Skin of body (tissue), 2 donors: ENCODE results near the gene LARGE2. TPM values are rescaled to one million over a fixed set of nuclear protein-coding genes. Genes with fewer than 3 reads are reported as not detected.

Source experiments
- DNase-seq: peaks from one replicate; lab custom pipeline; 2025; lab: John Stamatoyannopoulos, UW
- total RNA-seq: library from RNA; depleted of rRNA; stranded (reverse); fragments of >200 nt; gene quantifications from one replicate; pipeline ENCODE4 v1.2.3, GENCODE V29; 2014

LARGE2 gene
- total RNA-seq, result 6.8 TPM

DNA sequence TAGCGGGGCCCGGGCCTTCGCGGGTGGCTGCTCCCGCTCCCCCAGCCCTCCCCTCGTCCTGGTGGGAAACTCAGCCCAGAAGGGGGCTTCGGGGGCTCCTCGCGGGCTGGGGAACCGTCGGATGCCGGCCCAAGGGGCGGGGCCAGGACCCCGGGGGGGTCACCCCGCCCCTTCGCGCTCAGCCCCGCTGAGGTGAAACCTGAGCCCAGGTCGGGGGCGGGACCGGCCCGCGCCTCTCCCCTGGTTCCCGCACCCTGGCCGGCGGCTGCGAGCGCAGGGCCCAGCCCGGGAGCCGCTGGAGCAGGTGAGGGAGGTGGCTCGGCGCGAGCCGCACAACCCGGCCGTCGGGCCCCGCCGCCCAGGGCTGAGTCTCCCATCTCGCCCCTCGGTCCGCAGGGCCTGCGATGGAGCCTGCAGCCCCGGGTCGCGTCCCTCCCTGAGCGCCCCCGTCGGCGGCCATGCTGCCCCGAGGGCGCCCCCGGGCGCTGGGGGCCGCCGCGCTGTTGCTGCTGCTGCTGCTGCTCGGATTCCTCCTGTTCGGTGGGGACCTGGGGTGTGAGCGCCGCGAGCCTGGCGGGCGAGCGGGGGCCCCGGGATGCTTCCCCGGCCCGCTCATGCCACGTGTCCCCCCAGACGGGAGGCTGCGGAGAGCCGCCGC is at the start of gene LARGE2:
Gene LARGE2, plus strand, starts transcription at position 232 of the 658 bp plus-strand sequence. Its CDS starts 227 bp downstream, at position 459.
- DNase-seq, result no peak

DNA sequence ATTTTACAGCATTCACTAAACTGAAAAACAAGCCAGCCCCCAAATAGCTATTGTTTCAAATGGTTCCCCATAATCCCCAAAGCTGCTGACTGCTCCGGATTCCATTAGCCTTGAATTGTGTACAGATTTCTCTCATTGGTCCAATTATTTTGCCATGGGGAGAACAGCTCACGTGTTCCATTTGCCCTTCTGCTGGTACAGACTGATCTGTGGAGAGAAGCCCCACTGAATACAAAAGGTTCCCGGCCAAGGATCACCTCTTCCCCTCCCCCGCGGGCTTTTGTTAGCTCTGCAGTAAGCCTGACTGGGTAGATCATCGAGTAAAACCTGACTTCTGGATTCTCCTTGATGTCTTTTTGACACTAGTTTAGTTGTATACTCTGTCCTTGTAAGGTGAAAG is 46.1 kb upstream of the LARGE2 start:
- DNase-seq, result no peak

DNA sequence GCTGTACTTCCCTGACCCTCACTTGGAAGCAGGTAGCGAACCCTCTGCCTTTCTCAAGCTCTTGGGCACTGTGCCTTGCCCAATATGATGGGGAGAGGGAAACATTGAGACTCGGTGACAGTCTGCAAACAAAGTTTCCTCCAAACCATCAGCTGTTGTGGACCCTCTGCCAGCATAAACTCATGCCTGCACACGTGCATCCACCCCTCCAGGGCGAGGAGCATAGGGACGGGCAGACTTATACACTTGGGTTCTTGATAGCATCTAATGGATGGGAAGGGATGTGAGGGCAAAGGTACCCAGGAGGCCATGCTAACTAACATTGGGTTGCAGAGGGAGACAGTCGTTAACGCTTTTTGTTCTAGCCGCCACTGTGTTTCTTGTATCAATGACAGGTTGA is 45.2 kb upstream of the LARGE2 start:
- no peak for DNase-seq

DNA sequence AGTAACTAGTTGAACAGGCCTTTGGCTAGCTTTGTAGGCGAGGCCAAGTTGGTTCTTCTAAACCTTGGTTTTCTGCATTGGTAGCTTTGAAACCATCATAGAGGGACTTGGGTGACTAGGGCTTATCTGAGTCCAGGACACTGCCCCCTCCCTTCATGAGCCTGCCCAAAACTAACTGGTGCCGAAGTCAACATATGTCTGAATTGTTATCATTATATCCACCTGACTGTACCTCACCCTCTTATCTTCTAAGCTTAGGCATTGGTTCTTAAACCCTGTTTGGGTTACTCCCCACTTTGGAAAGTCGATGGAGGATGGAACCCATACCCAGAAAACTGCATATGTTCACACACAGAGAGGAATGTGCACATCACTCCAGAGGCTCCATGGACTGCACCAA is 44.6 kb upstream of the LARGE2 start:
- DNase-seq, result no peak

DNA sequence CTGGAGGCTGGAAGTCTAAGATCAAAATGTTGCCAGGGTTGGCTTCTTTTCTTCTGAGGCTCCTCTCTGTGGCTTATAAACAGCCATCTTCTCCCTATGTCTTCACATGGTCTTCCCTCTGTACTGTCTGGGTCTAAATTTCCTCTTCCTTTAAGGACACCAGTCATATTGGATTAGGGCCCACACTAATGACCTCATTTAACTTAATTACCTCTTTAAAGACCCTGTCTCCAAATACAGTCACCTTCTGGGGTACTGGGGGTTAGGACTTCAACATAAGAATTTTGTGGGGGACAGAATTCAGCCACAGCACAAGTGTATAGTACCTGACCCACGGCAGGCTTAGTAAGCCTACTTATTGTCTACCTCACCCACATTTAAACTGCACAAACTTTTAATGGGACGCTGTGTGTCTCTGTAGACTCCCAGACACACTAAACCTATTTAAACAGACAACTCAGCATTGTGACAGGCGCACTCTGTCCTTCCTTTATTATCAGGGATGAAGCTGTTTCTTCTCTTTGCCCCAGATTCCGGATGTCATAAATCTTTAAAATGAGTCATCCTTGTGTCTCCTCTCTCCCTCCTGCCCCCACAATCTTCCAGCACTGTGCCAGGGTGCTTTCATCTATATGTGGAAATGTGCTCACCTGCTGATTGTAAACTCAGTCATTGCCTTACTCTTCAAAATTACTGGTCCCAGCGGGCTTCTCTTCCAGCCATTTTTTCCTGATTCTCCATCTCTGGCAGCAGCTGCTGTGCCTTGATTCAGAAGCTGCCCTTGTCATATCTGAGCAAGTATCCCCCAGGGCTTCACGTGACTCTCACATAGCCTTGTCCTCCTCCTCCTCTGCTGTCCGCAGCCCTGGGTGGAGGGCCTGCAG is 42.4 kb upstream of the LARGE2 start:
- no peak for DNase-seq

DNA sequence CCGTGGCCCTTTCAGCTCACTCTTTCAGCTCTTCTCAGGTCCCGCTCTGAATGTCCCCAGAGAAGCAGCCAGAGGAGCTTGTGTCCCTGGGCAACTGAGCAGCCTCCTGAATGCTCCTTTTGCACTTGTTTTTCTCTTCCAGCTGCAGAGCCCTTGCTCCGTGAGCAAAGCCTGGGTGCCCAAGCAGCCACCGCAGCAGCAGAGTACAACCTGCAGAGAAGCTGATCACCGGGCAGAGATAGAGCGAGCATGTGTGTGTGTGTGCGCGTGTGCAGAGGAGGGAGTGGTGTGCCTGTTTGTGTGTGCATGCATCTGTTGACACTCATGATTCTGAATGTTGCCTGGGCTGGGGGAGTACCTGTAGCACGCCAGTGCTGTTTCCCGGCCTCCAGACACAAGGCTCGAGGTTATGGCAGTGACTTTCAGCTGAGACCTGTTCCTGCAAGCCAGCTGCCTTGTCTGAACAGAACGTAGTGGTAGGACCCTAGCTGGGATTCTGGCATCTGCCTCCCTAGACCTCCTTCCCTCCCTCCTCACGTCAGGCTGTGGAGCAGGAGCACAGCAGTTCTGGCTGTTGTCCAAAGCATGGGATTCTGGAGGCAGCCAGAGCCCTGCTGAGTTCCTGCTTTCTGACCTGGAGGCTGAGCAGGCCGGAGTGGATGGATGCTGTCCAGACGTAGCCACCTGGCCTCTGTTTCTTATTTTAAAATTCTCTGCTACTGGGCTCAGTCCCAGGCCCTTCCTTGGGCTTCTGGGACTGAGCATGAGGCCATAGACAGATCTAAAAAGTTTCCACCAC is 41.5 kb upstream of the LARGE2 start:
- DNase-seq, result no peak

DNA sequence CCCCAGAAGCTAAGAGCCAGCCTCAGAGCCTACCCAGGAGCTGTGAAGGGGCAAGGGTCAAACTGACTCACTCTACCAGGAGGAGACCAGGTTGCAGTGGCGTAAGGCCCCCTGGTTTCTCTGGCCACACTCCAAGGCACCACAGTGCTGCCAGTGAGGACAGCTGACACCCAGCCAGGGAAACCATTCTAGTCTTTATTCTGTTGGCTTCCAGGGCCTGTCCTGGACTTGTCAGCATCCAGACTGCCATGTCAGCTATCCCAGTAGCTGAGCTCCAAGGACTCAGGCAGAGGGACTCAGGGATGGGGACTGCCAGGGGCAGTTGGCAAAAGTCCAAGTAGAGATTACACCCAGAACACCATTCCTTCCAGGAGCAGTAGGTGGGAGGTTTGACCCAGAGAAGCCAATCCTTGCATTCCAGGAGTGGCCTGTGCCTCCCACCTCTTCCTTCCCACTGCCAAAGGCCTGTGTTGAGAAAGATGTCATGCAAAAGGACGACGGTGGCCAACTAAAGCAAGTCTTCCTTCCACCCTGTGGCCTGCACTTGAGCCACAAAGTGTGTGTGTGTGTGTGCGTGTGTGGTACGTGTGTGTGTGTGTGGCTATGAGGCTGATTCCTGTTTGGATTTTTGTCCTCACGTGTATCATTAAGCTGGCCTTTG is 40.6 kb upstream of the LARGE2 start:
- DNase-seq, result no peak

DNA sequence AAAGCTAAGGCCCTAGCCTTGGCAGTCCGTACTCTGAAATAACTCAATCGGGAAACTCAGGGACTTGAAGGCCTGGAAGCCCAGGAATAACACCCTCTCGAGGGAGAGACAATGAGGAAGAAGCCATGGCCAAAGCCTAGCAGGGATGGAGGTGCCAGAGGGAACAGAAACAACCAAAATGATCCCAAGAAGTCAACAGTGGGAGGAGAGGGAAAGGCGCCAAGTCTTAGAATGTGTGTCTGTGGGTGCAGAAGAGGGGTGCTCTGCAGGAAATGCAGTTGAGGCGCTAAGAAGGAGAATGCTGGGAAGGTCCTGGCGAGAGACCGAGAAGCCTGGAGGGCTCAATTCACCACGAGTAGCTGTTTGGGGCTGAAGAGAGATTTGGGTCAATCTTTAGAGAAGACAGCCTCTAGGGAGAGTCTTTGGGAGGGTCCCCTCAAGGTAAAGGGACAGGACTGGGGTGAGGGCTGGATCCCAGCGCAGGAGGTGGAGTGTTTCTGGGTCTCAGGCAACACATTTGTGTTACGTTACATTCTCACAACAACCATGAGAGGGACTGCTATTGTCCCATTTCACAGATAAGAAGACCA is 37.8 kb upstream of the LARGE2 start:
- DNase-seq, result no peak

DNA sequence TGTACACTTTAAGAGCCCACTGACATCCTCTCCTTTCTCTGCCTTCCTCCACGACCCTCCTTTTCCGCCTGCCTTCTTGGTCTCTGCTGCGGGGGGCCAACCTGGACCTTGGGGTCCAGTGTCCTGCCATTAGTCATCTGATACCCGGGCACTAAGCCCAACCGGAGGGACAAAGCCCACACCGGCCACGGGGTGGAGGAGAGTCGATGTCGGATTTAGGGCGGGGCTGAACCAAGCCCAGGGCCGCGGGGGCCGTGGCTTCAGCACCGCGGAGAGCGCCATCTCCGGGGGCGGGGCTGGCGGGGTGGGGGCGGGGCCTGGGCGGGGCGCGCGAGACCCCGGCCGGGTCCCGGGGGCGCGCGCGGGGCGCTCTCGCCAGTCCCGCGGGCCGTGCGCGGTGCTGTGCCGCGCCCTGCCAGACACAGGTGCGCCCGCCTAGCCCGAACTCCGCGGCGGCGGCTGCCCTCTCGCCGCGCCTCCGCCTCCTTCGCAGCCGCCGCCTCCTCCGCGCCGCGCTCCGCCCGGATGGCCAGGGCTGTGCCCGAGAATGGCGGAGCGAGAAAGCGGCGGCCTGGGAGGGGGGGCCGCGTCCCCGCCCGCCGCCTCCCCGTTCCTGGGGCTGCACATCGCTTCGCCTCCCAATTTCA is 37.1 kb upstream of the LARGE2 start, which contains the start of gene MAPK8IP1:
Gene MAPK8IP1, plus strand, starts transcription at position 378 of the 647 bp plus-strand sequence. Its CDS starts 170 bp downstream, at position 548.
- DNase-seq, result no peak

DNA sequence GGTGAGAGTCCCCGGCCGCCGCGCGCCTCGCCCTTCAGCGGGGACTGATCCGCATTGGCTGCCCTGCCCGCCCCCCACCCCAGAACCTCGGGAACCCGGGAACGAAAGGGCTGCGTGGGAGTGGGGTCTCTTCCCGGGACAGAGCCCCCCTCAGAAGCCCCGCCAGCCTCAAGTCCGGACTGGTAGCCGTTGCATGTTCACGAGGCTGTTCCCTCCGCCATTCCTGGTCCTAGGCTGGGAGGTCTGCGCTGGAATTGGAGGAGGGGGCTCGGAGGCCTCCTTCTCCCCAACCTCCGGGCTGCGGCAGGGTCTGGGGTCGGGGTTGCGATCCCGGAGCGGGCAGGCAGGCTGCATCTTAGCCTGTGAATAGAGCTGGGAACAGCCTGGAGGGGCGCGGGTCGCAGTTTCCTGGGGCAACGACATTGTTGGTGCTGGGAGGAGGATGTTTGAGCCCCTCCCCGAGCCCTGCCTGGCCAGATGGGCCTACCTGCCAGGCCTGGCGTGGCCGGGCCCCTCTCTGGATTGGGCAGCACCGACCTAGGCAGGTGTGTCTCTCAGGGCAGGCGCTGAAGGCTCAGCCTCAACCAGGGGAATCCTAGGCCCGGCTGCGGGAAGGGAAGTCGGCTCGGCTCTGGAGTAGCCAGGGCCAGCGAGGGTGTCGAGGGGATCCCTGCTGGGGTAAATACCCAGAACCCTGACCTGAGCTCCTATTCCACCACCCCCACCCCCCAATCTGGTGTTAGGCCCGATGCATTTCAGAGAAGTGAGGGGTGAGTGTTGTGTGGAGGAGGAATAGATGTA is 36.3 kb upstream of the LARGE2 start:
- no peak for DNase-seq

DNA sequence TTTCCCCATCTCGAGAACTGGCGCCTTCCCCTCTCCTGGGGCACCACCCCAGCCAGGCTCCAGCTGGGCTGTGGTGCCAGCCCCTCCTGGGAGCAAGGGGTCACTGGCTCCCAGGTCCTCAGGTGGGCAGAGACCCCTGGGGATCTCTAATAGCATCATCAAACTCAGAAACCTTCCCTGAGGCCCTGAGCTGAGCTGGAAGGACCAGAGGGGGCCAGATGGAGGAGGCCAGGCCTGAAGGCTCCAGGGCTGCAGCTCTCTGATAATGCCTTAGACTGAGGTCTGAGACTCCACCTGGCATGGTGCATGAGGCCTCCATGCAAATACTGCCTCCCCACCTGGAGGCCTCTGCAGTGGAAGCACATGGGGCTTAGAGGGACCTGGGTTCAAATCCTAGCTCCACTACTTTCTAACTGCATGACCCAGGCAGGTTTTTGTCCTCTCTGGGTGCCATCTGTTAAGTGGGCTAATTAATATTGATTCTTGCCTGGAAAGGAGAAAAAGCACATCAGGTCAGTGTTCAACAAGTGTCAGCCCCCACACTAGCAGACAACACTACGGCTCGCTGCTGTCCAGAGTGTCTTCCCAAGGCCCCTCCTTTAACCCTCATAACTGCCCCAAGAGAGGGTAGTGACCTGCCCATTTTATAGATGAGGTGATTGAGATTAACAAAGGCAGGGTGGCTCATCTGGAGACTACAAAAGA is 35.5 kb upstream of the LARGE2 start:
- DNase-seq, result no peak

DNA sequence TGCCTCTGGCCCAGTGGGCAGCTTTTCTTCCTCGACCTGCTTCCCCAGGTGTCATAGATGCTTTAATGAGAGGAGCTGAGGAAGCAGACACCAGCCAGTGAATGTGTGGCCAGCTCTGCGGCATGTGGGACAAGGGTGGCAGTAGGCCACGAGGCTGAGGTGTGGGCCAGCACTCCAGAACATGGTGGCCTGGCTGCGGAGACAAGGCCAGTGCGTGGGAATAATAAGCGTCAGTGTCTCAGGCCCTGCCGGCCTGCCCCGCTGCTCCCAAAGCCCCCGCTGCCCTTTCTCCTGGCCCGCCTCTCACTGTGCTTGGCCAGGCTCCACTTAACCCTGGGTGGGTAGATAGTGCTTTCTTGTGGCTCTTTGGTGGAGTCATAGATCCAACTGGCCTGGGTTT is 34.9 kb upstream of the LARGE2 start:
- DNase-seq, result no peak

DNA sequence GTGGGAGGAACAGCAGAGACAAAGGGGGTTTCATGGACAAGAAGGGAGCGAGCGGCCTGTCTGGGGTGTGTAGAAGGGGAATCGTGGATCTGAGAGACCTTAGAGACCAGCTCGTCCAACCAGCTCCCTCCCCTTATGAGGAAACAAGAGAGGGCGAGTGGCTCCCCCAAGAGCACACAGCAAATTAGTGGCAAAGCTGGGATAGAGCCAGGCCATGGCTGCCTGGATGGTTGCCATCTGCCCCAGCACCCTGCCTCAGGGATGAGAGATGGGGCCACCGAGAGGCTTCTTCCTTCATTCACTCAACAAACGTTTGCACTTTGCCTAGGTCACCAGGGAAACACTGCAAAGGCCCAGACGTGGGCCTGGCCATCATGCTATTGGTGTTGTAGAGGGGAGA is 32.9 kb upstream of the LARGE2 start:
- DNase-seq, result no peak

DNA sequence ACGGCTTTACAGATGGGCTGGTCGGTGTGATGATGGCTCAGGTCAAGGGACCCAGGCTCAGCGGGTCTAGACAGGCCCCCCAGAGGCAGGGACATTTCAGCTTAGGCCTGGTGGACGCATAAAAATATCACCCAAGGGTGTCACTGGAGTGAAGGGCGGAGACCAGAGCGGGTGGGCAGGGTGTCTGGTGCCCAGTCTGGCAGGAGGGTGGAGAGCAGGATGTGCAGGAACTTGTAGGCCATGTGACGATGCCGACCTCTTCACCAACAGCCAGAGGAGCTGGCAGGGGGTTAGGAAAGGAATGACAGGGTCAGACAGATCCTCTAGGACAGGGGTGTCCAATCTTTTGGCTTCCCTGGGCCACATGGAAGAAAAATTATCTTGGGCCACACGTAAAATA is 32.5 kb upstream of the LARGE2 start:
- DNase-seq, result no peak

DNA sequence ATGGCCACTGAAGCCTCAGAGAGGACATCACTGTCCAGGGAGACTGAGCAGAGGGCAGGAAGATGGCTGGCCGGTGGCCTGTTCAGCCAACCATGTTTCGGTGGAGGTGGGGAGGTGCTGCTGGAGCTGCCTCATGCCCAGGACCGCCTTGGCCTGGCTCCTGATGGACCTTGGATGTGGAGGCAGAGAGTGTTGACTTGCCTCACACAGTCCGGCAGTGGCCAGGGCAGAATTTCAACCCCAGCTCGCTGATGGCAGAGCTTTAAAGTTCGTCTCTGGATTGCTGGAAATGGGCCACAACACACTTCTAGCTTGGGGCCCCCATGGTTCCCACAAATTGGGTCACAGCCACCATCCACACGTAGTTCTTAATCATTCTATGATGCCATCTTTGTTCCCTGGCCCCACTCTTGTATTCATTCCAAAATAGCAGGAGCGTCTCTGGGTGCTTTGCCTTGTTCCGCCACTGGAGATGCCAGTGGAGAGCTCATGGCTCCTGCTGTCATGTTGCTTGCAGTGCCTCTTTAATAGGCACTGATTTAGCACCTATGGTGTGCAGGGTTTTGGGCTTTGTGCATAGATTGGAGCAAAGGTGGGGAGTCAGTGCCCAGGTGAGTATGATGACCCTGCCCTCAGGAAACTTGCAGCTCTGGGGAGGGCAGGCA is 31.4 kb upstream of the LARGE2 start:
- no peak for DNase-seq

DNA sequence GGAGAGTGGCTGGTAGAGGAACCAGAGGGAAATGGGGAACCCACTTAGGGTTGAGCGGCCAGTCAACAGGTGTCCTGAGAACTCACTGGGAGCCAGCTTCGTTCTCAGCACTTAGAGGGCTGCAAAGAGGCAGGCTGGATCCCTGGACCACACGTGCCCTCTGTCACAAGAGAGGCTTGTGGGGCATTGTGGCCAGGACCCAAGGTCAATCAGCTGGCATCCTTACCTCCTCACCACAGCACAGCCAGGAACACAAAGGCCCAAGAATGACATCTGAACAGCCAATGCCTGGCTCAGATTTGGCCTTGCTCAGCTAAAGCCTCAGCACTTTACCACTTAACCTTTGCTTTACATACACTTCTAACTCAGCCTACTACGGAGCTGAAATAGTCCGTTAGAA is 29.6 kb upstream of the LARGE2 start:
- no peak for DNase-seq

DNA sequence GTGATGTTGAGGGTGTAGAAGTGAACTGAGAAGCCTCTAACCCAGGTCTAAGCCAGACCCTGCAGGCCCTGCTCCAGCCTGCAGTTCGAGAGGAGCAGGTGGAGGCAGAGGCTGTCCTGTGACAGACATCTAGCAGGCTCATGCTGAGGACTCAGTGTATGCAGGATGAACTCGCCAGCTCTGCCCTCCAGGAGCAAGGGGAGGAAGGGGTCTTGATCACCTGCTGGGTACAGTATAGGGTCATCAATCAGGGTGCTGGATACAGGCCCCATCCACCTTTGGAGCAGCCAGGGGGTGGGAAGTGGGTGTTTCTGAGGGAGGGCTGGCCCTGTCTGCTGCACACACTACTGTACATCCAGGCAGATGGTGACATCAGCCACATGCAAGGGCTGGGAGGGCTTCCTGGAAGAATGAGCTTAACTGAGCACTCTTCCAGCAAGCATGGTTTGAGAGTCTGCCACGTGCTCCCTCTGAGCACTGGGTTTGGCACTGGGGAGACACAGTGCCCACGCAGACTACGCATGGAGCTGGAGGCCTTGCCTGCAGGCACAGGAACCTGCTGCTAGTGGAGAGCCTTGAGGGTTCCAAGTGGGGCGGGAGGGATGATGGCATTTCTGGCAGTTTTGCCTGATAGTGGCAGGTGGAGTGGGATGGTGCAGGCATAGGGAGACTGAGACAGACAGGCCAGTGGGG is 27.8 kb upstream of the LARGE2 start:
- DNase-seq, result no peak
